ENCODE data around the gene EFNA5.

EFNA5 gene

GRCh38 chr5:107391787-107392186, 278.9 kb downstream of the EFNA5 start (continued):
- no peak for TF ChIP-seq CSRNP3 (CRISPR knock-in tag; IDR thresholded peaks at IDR 0.05)
- TF ChIP-seq ZC3H10 (CRISPR knock-in tag; IDR thresholded peaks at IDR 0.05), result no peak
- no peak for TF ChIP-seq ZNF565 (CRISPR knock-in tag; conservative IDR thresholded peaks at IDR 0.05; ENCODE audit: low read depth)
- TF ChIP-seq OSR1 (CRISPR knock-in tag; IDR thresholded peaks at IDR 0.05), result no peak

GRCh38 chr5:107389775-107390148, 281.0 kb downstream of the EFNA5 start:
- TF ChIP-seq CREB5 (CRISPR knock-in tag; IDR thresholded peaks at IDR 0.05; ENCODE audit: low read depth), result no peak
- no peak for TF ChIP-seq TCF4 (CRISPR knock-in tag; IDR thresholded peaks at IDR 0.05; ENCODE audit: borderline replicate concordance)
- TF ChIP-seq ZNF565 (CRISPR knock-in tag; conservative IDR thresholded peaks at IDR 0.05; ENCODE audit: low read depth), result no peak
- no peak for TF ChIP-seq SNAI2 (CRISPR knock-in tag; IDR thresholded peaks at IDR 0.05)
- TF ChIP-seq ESRRG (CRISPR knock-in tag; IDR thresholded peaks at IDR 0.05), result no peak
- no peak for TF ChIP-seq ZFP3 (CRISPR knock-in tag; IDR thresholded peaks at IDR 0.05)
- TF ChIP-seq TSHZ2 (CRISPR knock-in tag; IDR thresholded peaks at IDR 0.05), result no peak
- TF ChIP-seq ZNF70 (CRISPR knock-in tag; IDR thresholded peaks at IDR 0.05), result no peak
- no peak for TF ChIP-seq CSDC2 (CRISPR knock-in tag; IDR thresholded peaks at IDR 0.05)
- TF ChIP-seq ARNTL (CRISPR knock-in tag; IDR thresholded peaks at IDR 0.05; ENCODE audit: borderline replicate concordance, low read depth), result no peak
- no peak for TF ChIP-seq GLIS3 (CRISPR knock-in tag; IDR thresholded peaks at IDR 0.05)
- no peak for TF ChIP-seq ZNF8 (CRISPR knock-in tag; IDR thresholded peaks at IDR 0.05)
- TF ChIP-seq PATZ1 (CRISPR knock-in tag; IDR thresholded peaks at IDR 0.05; ENCODE audit: borderline replicate concordance), result no peak
- TF ChIP-seq CSRNP3 (CRISPR knock-in tag; IDR thresholded peaks at IDR 0.05), result no peak
- no peak for TF ChIP-seq PPARA (CRISPR knock-in tag; IDR thresholded peaks at IDR 0.05; ENCODE audit: borderline replicate concordance)
- no peak for TF ChIP-seq ZC3H10 (CRISPR knock-in tag; IDR thresholded peaks at IDR 0.05)
- TF ChIP-seq RARB (CRISPR knock-in tag; IDR thresholded peaks at IDR 0.05), result no peak
- no peak for TF ChIP-seq POU6F1 (CRISPR knock-in tag; IDR thresholded peaks at IDR 0.05; ENCODE audit: borderline replicate concordance, low read depth)
- TF ChIP-seq ZFP30 (CRISPR knock-in tag; IDR thresholded peaks at IDR 0.05), result no peak
- ATAC-seq, result no peak
